ENCODE data around the gene PLAC9.
A peak's percentile ranks its signal among the peaks of the same experiment; 100 is the strongest.

The PLAC9 gene

GRCh38 chr10:80161321-80162083 is 29.0 kb downstream of the PLAC9 start:
- DNase-seq, result no peak

GRCh38 chr10:80163741-80164341 is 31.3 kb downstream of the PLAC9 start:
- no peak for DNase-seq

- no peak for DNase-seq
Observed at GRCh38 chr10:80164596-80164995, 32.1 kb downstream of the PLAC9 start.

DNA sequence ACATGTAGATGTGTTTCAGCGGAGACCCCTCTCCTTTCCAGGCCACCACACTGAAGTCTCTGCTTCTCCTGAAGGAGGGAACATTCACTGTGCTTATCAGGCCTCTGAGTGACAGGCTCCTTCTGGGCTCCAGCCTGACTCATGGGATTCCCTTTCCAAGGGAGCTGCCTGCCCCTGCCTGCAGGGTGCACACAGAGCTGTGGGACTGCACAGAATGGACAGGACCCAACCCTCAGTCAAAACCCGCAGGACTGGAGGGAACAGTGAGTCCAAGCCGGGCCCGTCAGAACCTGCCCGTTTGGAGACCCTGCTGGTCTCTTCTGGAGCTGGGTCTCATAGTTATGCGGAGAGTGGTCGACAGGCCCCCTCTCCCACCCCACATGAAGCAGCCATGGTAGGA is 32.6 kb downstream of the PLAC9 start:
- DNase-seq, result no peak

DNA sequence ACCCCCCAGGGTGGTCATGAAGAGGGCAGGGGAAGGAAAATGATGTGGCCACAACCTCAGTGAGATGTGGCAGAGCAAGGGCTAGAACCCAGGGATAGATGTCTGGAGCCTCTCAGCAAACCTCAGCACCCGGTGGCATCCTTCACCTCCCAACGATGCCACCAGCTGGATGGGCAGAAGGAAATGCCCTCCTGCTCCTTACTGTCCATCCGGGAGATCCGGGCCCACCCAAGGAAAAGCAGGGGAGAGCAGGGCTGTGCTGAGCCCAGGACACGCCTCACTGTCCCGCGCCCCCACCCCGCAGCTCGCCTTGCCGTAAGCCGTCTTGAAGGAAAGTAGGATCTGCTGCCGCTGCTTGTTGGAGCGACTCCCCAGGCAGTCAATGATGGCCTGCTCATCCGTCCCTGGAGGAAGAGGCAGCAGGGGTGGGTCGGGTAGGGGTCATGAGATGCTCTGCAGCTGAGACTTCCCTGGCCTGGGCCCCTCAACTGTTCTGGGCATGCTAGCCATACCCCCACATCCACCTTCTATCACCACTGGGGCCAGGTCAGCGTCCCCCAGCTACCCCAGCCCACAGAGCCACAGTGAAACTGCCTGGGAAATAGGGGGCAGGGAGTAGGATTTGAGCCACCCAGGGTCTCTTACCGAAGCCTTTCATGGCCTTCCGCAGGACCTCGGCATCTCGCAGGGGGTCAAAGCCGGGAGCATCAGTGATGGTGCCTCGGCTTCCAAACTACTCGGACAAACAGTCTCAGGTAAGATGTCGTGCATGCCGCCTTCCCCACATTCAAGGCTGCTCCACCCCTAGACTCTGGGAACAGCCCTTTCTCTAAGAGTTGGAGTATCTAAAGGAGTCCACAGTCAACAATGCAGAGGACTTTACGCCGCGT is 34.3 kb downstream of the PLAC9 start:
- DNase-seq, result no peak

DNA sequence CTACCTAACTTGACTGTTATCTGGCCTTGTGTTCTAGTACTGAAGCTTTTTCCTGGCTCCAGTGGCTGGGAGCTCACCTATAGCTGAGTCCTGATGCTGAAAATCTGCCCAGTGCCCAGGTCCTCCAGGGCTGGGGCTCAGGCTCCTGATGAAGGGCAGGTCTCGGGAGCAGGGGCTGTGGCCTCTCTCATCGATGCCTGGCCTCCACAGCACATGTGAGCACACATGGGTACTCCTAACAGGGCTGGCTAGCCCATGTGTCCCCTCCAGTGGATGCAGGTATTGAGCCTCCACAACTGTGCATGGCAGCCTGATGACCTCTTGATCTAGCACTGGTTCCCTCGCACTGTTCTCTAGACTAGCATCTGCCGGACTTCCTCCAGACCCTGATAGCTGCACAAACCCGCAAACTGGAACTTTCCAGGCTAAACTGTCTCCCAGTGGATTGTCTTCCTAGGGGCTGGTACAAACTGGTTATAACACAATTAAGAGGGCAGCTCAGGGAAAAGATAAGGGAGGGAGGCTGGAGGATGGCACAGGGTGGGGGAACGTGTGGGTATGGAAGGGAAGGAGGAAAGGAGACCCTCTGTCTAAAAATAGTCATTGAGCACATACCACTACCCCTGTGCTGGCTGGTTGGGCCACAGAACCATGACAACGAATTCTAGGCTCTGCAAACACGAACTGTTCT is 35.1 kb downstream of the PLAC9 start:
- DNase-seq, result no peak

DNA sequence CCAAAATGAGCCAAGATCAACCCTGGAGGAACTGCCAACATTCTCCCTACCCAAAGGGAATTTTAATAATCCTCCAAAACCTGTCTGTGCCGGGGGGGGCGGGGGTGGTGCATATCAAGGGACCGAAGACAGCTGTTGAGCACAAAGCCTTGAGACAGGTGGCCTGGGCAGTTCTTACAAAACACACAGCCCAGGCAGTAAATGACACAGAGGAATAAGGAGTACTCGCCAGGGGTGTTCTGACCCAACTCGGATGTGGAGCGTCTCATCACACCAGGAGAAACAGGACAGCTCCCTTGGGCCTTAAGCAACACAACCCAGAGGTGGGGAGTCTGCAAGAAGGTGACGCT is 35.6 kb downstream of the PLAC9 start:
- DNase-seq, result no peak

DNA sequence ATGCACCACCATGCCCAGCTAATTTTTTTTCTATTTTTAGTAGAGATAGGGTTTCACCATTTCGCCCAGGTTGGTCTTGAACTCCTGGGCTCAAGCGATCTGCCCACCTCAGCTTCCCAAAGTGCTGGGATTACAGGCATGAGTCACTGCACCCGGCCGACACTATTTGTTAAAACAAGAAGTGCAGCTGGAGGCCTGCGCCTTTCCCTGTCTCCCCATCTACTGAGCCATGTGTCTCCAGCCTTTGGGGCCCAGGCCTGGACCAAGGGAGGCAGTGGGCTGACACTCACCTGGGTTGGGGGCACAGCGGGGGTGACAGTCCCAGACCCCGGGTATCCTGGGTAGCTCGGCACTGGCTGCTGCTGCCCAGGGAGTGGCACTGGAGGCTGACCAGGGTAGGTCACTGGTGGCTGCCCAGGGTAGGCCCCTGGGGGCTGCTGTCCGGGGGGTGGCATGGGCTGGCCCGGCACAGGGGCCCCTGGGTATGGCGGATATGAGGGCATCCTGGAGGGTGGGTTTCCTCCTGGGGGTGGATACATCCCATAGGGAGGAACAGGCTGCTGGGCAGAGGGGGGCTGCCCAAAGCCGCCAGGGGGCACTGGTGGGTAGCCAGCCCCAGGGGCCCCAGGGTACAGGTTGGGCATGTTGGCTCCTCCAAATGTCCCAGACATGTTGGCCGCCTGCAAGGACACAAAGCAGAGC is 36.3 kb downstream of the PLAC9 start:
- peak; percentile 15 for DNase-seq

DNA sequence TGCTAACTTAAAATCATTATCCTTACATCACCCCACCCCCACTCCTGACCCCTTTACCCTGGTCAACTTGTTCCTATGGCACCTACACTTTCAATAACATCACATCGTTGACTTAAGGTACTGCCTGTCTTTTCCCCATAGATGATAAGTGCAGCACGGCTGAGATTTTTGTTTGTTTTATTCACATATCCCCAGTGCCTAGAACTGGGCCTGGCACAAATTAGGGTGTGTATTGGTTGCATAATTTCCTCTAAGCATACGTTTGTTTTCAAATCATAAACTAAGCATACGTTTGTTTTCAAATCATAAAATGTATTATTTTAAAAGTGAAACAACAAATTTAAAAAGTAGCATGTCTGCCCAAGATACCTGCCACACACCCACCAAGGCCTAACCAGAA is 37.5 kb downstream of the PLAC9 start:
- no peak for DNase-seq

GRCh38 chr10:80170641-80171040 is 38.1 kb downstream of the PLAC9 start:
- DNase-seq, result no peak

DNA sequence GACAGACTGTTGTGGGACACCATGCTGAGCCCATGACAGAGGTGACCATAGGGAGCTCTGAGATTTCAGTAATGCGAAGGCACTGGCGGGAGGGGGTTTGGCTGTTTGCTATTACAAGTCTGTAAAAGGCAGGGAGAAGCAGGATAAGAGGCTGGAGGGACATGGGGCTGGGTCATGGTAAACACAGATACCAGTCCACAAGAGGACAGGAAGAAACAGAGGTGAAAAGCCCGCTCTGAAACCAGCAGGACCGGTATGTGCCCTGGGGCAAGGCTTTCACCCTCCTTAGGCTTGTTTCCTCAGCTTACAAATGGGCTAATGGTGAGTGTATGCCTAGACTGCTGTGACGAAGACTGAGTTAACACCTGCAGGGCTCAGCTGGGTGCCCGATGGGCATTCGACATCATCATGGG is 38.7 kb downstream of the PLAC9 start:
- DNase-seq, result no peak

DNA sequence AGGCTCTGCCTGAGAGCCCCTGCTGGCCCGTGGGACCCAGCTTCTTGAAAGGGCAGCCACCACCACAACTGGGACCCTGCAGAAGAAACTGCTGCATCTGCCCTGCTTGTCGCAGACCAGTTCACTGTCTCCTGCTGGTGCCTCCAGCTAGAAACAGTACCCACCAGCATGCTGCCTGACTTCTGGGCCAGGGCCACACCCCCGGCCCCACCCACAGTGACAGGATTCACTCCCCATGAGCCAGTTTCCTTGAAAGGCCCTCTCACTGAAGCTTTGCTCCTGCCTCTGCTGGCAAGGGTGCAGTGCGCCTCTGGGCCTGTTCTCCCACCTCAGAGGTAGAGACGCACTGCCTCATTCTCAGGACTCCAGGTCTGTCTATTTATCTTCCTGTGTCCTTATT is 40.4 kb downstream of the PLAC9 start:
- DNase-seq, result no peak

- no peak for DNase-seq
Observed at GRCh38 chr10:80173466-80173865, 40.9 kb downstream of the PLAC9 start.

DNA sequence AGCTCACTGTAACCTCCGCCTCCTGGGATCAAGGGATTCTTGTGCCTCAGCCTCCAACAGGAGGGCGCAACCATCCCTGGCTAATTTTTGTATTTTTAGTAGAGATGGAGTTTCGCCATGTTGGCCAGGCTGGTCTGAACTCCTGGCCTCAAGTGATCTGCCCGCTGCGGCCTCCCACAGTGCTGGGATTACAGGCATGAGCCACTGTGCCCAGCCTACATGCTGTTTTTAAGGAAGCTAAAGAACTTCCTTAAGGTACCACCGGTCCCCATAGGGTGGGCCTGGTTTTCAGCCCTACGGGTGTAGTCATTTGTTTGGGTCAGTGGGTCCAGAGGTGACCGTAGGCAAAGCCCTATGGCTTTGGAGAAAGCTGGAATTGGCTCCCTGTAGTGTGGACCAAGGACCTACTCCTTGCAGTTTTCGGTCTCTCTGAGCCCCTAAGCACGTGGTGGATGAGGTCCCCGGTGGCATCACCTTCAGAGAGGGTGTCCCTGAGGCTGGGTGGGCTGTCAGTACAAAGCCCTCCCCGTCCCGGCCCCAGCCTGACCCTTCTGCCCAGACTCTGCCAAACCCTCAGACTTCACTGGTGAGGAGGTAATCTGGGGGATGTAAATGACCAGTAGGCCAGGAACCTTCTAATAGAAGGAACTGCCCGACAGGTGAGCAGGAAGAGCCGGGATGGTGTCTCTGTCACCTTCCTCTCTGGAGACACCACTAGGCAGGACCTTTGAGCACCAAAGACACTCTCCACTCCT is 42.3 kb downstream of the PLAC9 start:
- DNase-seq, result no peak

- DNase-seq, result no peak
Observed at GRCh38 chr10:80176526-80176925, 44.0 kb downstream of the PLAC9 start.

DNA sequence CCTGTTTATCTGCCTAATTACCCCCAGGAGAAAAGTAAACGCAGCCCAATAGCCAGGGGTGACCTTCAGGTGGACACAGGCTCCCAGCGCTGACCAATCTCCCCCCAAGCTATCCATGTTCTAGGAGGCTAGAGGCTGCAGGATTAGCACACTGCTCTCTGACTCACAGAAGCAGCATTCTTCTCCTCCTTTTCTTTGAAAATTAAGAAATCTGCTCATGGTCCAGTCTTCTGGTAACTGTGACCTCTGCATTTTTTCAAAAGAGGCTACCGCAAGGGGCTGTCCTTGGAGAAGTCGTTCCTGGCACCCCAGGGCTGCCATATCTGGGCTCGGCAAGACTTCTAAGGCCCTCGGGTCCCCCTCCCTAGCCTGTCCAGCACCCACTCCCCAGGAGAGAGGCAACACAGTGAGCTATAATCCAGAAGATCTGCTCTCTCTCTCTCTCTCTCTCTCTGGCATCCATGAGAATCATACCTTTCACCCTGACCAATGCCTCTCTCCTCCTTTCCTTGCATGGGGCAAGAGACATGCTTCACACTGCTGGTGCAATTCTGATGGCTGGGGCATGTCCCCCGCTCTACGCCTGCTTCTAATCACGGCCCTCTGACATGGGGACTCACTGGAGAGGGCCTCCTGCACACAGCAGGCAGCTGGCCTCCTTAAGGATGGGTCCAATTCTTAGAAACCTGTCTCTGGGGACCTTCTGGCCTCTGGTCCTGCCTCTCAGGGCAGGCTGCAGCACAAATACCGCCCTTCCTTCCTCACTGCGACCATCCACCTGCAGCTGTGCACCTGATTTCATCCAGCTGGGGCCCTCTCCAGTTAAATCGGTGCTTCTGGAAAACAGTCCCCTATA is 45.5 kb downstream of the PLAC9 start:
- DNase-seq, result no peak

DNA sequence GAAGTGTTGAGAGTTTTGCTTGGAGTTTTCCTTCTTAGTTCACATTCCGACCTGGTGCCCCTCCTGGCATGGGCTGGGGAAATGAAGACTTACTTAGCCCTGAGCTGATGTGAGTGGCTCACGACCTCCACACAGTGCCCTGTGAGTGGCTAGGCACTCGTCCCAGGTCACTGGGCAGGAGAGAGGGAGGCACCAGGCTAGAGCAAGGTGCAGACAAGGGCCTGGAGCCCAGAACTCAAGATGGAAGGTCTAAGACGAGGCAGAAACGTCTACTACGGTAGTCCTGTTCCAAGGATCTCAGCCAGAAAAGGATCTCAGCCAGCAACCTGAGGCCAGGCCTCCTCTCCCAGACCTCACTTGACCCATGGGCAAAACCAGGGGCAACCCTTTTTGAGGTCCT is 50.5 kb downstream of the PLAC9 start:
- no peak for DNase-seq

DNA sequence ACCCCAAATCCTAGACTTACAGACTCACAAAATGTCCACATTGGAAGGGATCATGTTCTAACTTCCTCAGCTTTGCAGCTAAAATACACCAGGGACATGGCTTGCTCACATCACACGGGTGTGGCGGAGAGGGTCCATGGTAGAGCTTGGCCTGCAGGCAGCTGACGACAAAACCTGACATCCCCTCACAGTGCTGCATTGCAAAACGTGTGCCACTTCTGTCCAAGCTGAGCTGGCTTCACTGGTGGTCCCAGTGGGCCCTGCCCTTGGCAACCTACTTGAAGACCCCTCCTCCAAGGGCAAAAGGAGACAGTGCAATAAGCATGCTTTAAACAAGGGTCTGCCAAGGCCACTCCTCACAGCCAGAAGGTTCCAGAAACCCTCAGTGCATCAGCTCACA is 50.9 kb downstream of the PLAC9 start:
- DNase-seq, result no peak

GRCh38 chr10:80184291-80184690 is 51.8 kb downstream of the PLAC9 start:
- no peak for DNase-seq

- no peak for DNase-seq
Observed at GRCh38 chr10:80185578-80186299, 53.2 kb downstream of the PLAC9 start.
